Kidney capillary endothelial cell (primary cell): Measurements from ENCODE around the gene SULT1E1.

Experiments
- DNase-seq: peaks from one replicate; pipeline ENCODE4 v3.0.0-alpha.2; 2018; ENCODE audit warnings: low spot score

The SULT1E1 gene, protein sequence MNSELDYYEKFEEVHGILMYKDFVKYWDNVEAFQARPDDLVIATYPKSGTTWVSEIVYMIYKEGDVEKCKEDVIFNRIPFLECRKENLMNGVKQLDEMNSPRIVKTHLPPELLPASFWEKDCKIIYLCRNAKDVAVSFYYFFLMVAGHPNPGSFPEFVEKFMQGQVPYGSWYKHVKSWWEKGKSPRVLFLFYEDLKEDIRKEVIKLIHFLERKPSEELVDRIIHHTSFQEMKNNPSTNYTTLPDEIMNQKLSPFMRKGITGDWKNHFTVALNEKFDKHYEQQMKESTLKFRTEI

DNA sequence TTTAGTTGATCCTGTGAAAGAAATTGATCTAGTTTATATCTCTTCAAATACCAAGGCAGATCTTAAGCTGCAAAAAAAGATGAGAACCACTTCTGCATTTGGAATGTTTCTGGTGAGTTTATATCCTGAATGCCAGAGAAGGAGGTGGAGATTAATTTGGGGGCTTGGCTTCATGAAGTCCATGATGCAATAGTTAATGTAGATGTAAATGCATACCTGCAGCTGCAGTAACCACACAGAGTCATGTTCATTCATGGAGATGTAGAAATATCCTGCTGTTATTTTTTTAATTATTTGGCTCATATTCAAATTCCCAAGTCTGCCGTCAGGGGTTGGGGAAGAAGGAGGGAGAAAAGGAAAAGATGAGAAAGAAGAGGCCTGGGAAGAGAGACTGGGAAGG, at the start of gene SULT1E1:
Gene SULT1E1, minus strand, starts transcription at position 94 of the 400 bp plus-strand sequence. CDS start 2,501 bp downstream, outside the sequence.
- no peak for DNase-seq

DNA sequence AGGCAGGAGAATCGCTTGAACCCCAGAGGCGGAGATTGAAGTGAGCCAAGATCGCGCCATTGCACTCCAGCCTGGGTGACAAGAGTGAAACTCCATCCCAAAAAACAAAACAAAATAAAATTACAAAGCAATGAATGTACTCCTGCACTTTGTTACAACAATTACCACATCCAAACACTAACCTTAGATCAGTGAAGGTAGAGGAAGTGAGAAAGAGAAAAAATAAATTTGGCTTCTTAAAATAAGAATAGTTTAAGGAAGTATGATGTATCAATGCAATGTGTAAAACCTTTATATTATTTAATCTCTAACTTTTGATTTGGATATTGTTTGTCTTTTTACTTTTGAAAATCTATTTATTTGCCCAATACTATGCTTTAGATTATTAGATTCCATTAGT, 49.2 kb upstream of the SULT1E1 start:
- no peak for DNase-seq

DNA sequence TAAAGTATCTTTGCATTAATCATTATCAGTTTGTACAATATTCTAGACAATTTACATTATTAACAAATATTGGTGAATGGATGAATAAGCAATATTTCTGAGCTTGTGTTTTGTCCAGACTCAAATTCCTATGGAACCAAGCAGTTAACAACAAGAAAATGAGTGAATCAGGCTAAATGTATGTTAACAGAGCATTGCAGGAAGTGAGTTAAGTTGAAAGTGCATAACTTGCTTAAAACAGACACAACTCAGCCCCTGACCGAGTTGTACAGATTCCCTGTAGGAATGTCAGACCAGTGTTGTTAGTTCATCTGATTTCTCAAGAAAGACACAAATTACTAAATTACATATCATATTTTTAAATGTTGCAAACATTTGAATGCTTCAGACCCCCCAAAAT, 47.2 kb upstream of the SULT1E1 start:
- DNase-seq, result no peak

DNA sequence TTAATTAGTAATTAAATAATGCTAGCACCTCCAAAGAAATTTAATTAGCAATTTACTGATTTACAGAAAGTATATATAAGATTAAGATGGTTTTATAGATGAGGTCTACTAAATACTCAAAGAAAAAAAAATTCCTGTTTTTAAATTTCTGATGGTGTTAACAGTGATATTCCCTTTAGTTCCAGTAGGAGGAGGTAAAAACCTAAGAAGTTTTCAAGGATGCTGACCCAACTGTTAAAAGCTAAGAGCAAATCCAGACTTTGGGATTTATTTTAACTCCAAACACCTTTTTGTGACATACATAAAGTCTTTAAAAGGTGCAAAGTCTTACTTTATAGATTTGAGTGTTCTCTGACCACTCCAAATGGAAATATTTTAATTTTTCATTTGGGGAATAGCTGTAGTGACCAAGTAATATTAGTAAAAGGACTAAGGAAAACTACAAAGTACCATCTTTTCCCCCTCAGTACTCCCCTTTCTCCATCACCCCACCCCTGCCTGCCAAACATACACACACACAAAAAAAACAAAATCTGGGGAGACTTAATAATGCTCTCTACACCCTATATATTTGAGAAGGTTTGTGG, 36.7 kb upstream of the SULT1E1 start:
- peak; percentile 9 for DNase-seq

DNA sequence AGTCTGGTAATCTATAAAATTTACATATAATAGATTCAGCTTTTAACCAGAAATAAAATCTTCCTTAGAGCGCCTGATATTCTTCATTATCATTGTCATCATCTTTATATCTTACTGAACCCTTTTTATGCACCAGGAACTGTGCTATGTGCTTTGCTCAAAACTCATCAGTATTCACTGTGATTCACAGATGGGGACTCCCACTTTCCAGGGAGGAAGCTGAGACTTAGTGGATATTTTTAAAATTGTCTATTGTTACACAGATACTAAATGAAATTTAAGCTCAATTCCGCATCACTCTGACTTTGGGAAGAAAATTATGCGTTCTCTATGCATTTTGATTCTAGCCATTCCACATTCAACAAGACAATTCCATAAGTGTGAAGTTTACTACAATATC, 34.8 kb upstream of the SULT1E1 start:
- no peak for DNase-seq

DNA sequence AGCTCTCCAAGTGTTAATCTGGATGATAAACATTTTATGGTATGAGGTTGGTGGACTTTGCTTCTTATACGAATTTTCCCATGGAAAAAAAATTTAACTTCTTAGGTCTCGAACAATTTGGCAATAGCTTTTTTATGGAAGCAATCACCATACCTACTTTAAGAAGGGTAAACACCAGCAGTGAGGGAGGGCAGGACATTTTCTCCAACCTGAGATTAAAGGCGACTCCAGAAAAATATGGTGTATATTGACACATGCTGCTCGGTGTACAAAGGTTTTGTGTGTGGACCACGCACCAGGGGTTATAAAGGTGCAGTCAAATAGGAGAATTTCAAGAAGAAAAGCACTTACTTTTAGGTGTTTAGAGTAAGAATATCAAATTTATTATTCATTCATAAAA, 34.2 kb upstream of the SULT1E1 start:
- no peak for DNase-seq

DNA sequence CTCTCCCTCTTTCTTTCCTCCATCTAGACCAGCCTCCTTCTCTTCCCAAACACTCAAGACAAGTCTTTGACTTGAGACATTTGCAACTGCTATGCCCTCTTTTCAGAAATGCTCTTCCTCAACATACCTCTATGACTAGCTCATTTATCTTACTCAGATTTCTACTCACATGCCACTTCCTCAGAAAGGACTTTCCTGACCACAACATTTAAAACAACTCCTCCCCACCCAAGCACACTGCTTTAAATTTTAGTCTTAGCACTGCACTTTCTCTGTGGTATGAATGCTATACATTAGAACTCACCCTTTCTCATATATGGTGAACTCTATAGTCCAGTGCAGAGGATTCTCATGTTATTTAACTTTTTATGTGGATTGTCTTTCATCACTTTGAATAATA, 28.4 kb upstream of the SULT1E1 start:
- DNase-seq, result no peak

DNA sequence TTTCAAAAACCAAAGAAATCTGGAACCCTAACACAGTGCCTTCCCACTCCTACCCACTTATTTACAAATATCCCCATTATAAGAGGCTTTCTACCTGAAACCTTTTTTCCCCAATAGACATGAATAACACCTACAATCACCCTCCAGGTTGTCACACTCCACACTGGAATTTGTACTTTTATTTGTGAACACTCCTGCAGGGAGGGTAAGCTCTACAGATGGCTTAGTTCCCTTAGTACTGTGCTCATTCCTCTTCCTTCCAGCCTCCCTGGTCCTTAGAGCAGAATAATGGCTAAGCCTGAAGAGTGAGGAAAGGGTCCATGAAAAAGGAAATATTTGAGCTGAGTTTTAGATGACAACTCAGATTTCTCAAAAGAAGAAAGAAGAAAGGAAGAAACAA, 22.2 kb upstream of the SULT1E1 start:
- DNase-seq, result no peak

DNA sequence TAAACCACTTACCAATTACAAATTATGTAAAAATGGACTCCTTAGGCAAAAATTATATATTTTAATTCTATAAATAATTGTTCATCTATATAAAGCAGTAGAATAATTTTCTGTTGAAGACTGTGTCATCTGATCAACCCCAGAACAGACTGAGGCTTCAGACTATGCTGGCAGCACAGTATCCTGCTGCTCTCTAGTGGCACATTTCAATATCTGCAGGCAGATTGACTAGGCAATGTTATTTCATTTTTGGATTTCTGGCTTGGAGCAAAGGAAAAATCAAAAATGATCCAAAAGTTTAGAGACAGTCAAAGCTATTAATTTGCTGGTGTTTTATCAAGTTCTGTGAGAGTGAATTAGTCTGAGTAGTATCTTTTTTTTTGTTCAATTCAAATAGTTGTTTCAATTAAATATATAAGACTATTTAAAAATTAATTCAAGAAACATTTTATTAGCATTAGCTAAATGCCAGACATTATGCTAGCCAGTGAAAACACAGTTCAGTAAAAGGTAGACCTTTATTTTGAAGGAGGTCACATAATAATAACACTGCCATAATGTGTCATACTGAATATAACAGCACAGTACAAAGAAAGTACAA, 21.3 kb upstream of the SULT1E1 start:
- peak; percentile 56 for DNase-seq

DNA sequence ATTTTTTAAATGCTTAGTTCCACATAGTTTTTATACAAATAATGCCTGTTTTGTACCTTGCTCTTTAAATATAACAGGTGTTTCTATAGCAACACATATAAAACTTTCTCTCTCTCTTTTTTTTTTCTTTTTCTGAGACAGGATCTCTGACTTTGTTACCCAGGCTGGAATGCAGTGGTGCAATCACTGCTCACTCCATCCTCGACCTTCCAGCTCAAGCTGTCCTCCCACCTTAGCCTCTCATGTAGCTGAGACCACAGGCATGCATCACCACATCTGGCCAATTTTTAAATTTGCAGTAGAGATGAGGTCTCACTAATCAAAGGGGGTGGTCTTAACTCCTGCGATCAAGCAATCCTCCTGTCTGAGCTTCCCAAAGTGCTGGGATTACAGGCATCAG, 18.3 kb upstream of the SULT1E1 start:
- no peak for DNase-seq

DNA sequence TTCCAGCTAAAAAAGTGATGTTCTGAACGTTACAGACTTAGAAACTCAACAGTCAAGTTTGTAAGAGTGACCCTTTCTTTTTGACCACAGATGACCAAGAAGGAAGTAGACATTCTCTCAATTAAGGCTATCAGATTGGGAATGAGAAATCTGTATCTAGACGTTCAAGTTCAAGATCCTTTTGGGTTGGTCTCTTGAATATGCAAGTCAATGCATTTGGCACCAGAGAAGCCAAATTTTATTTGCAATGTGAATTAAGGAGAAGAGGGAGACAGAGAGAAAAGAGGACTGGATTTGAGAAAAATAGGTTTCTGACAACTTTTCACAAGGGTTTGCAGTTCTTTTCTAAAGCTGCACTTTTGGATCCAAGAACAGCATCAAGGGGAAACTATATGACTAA, 17.5 kb upstream of the SULT1E1 start:
- DNase-seq, result no peak

DNA sequence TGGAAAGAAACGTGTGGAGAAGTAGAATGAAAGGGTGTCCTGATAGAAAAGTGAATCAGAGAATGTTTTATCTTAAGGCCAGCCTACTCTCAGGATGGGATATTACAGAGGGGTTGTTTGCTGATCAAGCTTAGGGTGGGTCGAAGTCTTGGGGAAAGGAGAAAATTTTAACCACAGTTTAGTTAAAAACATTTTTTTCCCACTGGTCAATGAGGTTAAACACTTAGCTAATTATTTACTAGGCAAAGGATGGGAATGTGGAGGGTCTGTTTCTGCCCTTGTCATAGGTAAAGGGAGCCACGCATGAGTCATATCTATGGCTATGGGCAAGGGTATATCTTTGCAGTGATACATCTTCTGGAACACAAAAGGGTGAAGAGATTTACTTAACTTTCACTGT, 16.1 kb upstream of the SULT1E1 start:
- no peak for DNase-seq

DNA sequence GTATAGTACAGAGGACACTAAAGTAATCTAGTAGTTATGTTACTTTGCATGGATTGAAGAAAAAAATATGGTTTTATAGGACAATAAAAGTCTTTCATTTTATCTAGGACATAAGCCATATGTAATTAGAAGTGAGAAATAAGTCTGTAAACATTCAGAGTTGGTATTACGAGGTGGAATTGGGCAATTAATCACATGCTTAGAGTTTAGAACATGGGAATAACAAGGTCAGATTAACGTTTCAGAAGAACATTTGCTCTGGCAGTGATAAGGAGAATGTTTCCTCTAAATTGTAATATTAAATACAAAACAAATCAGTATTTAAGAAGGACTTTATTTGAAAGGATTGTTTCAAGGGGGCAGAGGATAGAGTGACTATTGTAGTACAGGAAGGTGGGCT, 15.6 kb upstream of the SULT1E1 start:
- no peak for DNase-seq

DNA sequence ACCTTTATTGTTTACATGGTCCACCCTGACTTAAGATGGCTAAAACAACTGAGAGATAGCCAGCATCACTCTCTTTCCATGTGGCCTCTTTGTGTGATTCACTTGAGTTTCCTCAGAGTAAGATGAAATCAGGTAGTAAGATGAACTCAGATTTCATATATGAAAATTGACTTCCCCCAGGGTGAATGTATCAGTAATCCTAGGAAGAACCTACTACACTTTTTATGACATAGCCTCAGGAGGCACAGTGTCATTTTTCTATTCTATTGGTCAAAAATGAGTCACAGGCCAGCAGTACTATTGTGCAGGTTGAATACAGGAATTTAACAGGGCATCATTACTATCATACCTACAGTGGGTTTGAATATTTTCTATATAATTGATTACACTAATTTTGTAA, 14.6 kb upstream of the SULT1E1 start:
- DNase-seq, result no peak

DNA sequence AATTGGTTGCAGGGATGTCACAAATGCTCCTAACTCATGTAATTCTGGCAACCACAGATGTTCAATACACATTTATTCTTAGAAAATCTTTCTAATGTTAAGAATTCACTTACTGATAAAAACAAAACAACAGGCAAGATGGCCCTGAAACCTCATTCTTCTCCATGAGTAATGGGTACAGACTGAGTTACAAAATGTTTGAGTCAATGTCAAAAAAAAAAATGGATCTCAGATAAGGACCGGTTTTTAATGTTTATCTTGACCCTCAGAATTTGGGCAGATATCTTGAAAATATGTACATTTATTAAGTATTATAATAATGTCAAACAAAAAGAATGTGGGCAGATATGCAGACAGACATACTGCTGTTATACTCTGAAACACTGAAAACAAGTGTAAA, 1.8 kb upstream of the SULT1E1 start:
- no peak for DNase-seq

DNA sequence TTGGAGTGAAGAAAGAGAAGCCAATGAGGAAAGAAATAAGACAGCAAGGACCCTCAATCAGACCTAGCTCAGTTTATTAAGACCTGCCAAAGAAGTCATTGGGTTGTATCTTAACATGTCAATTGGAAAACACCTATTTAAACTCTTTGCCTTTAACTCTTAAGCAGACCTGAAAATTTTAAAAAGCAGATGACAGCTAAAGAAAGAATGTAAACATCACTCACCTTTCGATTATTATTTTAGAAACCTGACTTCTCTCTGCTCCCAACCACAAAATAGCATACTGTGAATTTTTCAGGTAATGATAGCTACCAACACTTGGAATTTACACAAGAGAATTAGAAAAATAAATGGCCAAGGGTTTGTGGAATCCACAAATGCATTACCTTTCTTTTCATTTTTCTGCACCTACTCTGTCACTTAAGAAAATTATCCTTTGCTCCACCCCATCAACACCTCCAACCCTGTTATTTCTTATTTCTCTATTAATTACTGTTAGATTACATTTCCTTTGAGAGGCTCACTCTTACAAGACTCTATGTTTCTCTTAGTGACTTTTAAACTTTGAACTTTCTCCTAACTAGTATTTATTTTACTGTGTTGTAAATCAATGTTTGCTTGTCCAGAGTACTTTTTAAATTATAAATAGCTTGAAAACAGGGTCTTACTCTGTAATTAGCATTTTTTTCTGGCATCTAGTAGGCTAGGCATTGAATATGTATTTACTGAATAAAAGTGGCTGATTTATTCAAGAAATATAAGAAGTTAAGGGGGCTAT, 765 bp upstream of the SULT1E1 start:
- no peak for DNase-seq

DNA sequence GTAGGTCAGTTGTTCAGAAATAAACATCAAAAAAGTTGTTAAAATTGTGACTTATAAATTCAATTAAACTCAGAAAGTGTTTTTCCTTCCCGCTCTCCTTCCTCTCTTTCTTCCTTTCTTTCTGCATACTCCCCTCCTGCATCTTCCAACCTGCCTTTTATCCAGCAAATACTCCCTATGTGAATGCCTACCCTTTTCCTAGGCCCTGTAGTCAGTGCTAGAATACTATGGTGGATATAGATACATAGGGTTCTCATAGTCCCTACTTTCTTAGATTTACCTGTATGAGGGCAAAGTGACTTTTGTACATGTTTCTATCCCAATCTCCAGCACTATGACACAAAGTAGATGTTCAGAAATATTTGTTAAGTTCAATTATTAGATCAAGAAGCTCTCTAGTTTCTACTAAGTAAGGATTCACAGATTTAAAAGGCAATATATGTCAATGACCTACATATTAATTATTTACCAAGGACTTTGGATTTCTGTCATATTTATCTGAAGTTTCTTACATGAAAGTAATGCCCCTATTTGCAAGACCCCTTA, 732 bp downstream of the SULT1E1 start:
- DNase-seq, result no peak

DNA sequence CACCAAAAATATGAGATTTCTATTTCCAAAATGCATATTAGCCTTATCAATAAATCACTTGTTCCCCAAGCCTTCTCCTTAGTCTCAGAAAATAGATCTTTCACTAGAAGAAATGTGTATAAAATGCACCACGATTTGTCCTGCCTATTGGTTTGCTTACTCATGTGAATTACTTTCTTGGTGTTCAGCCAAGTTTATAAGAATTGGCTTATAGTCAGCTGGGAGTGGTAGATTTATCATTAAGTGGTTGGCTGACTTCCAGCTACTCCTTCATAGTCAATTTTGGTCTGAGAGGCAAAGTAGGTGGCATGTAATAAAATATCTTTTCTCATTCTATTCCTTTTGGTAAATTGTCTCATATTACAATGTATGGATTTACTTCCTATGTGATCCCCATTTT, 1.3 kb downstream of the SULT1E1 start:
- no peak for DNase-seq

DNA sequence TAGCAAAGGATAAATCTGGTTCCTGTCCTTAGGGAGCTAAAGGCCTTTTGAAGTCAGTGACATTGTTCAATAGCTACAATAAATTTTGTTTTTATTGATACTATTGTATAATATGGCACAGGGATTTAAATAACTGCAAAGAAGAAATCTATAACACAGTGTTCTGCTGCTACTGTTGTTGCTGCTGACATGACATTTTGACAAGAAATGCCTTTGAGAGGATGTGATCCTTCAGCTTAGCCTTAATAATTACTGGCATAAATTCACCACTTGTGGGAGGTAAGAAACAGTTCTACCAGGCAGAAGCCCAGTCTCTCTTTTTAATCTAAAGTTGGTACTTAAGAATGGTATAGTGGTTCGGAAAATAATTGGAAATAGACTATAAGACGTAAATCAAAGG, 4.1 kb downstream of the SULT1E1 start:
- no peak for DNase-seq

DNA sequence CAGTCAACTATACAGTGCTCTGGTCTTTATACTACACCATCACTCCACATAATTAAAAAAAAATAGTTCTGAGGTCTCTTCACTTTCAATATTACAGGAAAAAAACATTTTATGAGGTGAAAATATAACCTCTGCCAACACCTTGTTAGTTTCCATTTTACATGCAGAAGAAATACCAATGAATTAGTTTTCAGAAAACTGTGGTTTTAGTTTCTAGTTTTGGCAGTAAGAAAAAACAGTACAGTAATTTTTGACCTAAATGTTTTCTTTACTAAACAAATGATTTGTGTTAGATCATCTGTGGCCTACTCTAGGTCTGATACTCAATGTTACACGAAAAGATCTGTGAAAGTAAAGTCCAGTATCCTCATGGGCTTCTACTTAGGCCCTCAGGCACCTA, 10.0 kb downstream of the SULT1E1 start:
- no peak for DNase-seq

DNA sequence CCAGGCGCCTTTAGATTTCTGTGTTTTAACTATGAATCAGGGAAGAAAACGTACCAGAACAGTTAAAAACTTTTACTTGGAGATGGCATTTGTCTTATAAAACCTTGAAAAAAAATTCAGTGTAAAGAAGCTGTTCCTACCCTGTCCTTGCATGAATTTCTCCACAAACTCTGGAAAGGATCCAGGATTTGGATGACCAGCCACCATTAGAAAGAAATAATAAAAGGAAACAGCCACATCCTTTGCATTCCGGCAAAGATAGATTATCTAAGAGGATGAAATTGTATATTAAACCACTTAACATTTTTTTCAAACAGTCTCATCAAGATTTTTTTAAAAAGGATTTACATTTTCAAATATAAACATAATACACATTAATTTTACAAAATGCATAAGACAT, 10.6 kb downstream of the SULT1E1 start:
- no peak for DNase-seq

DNA sequence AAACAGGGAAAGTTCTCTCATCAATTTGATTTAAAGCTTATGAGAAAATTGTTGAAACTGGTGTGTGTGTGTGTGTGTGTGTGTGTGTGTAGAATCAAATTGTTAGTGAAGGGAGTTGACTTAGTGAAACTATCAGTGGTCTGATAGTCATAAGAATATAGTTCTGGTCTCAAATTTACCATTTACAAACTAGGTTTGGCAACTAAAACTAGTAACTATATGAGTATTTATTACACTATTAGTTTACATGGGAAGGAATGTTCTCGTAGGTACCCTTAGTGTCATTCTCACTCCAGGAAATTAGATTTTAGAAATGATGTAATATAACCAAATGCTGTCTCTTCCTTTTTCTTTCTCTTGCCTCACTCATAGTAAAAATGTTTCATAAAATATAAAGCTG, 11.9 kb downstream of the SULT1E1 start:
- no peak for DNase-seq

DNA sequence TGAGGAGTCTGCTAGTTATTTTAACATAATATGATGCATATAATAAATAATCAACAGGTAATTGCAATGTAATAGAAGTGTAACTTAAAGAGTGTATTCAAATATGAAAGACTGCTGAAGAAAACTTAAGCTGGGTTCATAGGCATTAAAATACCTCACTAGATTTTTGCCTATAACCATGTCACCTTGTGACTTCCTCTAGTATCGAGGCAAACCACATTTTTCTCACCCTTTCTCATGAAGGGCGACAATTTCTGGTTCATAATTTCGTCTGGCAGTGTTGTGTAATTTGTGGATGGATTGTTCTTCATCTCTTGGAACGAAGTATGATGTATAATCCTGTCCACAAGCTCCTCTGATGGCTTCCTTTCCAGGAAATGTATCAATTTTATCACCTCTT, 16.0 kb downstream of the SULT1E1 start:
- DNase-seq, result no peak
